ENCODE measurements around the gene CCDC188. TPM values are rescaled to one million over a fixed set of nuclear protein-coding genes. Genes with fewer than 3 reads are reported as not detected.

Gene CCDC188
- total RNA-seq, 1 experiment from 2014 or later, result not detected

- 0 out of 2 replicates have a peak, but pooled peaks cover 2% of the 10 kb centered on the region for H3K79me2 ChIP-seq (ENCODE audit: insufficient read depth, low read length)
- no peak overlapping the region for H3K14ac ChIP-seq (ENCODE audit: insufficient read depth, low read length)
- H2BK15ac ChIP-seq (ENCODE audit: low read depth, low read length), result no peak overlapping the region
- H2AK5ac ChIP-seq (ENCODE audit: insufficient read length, low read length), result no peak overlapping the region
- no peak for DNase-seq
- no CpG with 5 or more reads among the region's 8 CpGs for WGBS (ENCODE audit: extremely low coverage, insufficient read length, low lambda C conversion rate)
- Mint-ChIP-seq H3K4me1 (peaks cover 19 to 22% of the 10 kb centered on the region in 2 experiments), H3K4me3 (no peak overlapping the region), H3K36me3 (ENCODE audit: insufficient read depth in 1 of 3, low read depth in 3 of 3) (peaks cover 43 to 94% (median 93%) of the 10 kb centered on the region in 3 experiments), H3K9me3 (no peaks in the 10 kb centered on the region), H3K27ac (no peak overlapping the region; a peak in 1 of 7 replicates), H3K27me3 (ENCODE audit: low read depth) (no peaks in the 10 kb centered on the region)
- H2BK20ac ChIP-seq (ENCODE audit: low read depth, low read length, poor library complexity, severe bottlenecking), result no peak overlapping the region
- H3K23me2 ChIP-seq (ENCODE audit: insufficient read length, low read depth, low read length, poor library complexity, severe bottlenecking), result no peaks in the 10 kb centered on the region
- no peak overlapping the region for H3K4ac ChIP-seq (ENCODE audit: low read depth, low read length)
- no peak overlapping the region for H3T11ph ChIP-seq (ENCODE audit: low read length)
- no peak overlapping the region for H3K18ac ChIP-seq (ENCODE audit: insufficient read length, low read depth, low read length)
- no peak overlapping the region for H2BK12ac ChIP-seq (ENCODE audit: insufficient read length, low read depth, low read length)
- no peak overlapping the region for H3K23ac ChIP-seq (ENCODE audit: insufficient read length, low read depth, low read length)
- H3K4me1 ChIP-seq (ENCODE audit: insufficient read depth, low read length), result peaks cover 2% of the 10 kb centered on the region; the same call in 1 of the 2 replicates
- H3K79me1 ChIP-seq (ENCODE audit: insufficient read depth, low read depth, low read length, poor library complexity, severe bottlenecking), result no peaks in the 10 kb centered on the region
- H3K56ac ChIP-seq (ENCODE audit: insufficient read length, low read depth, low read length), result no peak overlapping the region
- no peak overlapping the region for H3K4me2 ChIP-seq (ENCODE audit: insufficient read depth, insufficient read length, low read length)
- no peak overlapping the region for H4K91ac ChIP-seq (ENCODE audit: insufficient read length, low read depth, low read length)
- no peak overlapping the region for H4K8ac ChIP-seq (replicated peaks; ENCODE audit: insufficient read length, low read depth, low read length)
- H3K27me3 ChIP-seq (ENCODE audit: insufficient read depth, low read length), result no peaks in the 10 kb centered on the region; the same call in 1 of the 2 replicates
- no peak overlapping the region for H3K9ac ChIP-seq (ENCODE audit: extremely low read depth, insufficient read length, low read length)
- no peaks in the 10 kb centered on the region for H3K9me3 ChIP-seq (ENCODE audit: control insufficient read depth, low read depth, low read length)
- H2BK120ac ChIP-seq (ENCODE audit: low read depth, low read length, poor library complexity, severe bottlenecking), result no peak overlapping the region
- no peaks in the 10 kb centered on the region for H4K20me1 ChIP-seq (ENCODE audit: control insufficient read depth, insufficient read depth, insufficient read length)
- H4K5ac ChIP-seq (ENCODE audit: insufficient read length, low read depth, low read length), result no peak overlapping the region
- H3K27ac ChIP-seq (ENCODE audit: insufficient read length, low read depth, low read length), result no peak overlapping the region
- no peak for TF ChIP-seq CTCF (conservative IDR thresholded peaks at IDR 0.05)
- no peak overlapping the region for H2BK5ac ChIP-seq (ENCODE audit: insufficient read length, low read length)
- H2AFZ ChIP-seq (ENCODE audit: low read length), result no peak overlapping the region
These were observed 49.2 kb downstream of the CCDC188 start for GRCh38 chr22:20101638-20102037.

All from H9 (cell line).